Measurements from ENCODE around the gene NDUFS6. TPM values are rescaled to one million over a fixed set of nuclear protein-coding genes. Genes with fewer than 3 reads are reported as not detected.
"Not testable (repeated sequence)": the region's sequence is repeated elsewhere in the genome, so short reads cannot be mapped to it uniquely, and the experiment has no call there.

Gene NDUFS6
- total RNA-seq, 1 experiment from 2014 or later, result 107 TPM

DNA sequence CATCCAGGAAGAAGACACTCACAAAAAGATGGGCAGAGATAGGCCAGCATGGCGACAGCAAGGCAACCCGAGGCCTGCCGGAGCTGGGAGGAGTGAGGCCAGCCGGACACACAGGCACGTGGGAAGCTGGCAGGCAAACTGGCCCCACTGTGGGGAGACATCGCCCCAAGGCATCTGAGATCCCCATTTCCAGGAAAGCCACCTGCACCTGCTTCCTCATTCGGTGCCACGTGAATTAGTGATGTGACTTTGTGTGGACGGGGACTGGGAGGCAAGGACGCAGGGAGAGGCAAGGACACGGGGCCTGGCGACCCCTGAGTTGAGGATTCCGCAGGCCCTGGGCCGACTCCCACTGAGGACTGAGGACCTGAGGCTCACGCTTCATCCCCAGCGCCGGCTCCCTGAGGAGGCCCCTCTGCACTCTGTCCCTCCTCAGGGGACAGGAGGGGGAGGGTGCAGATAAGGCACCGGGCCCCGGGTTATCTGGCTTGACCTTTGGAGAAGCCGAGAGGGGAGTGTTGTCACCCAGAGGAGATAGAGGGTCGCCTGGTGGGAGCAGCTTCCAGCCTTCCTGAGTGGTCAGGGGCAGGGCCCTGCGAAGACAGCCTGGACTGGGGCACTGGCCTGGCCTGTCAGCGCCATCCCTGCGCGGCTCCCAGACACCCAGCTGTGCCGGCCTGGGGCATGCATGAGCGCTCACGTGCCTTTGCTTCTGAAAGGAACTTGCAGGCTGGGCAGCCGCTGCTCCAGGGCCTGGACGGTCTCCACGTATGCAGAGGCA lies 39.7 kb downstream of the NDUFS6 start:
- DNase-seq (ENCODE audit: low spot score), result no peak
- in situ Hi-C loops (cut with HindIII; ENCODE audit: low sequenced_read_pairs), result no loop called here

- DNase-seq (ENCODE audit: low spot score), result no peak
- in situ Hi-C loops (cut with HindIII; ENCODE audit: low sequenced_read_pairs), result no loop called here
Measured at GRCh38 chr5:1842004-1842819, 41.0 kb downstream of the NDUFS6 start.

DNA sequence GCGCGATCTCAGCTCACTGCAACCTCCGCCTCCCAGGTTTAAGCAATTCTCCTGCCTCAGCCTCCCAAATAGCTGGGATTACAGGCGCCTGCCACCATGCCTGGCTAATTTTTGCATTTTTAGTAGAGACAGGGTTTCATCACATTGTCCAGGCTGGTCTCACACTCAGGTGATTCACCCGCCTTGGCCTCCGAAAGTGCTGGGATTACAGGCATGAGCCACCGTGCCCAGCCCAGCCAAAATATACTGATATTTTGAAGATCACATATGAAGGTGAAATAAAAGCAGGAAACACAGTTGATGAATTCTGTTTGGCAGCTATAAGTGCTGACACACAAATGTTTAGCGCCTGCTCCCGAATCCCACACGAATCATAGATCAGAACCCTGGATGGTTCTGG lies 42.6 kb downstream of the NDUFS6 start:
- DNase-seq (ENCODE audit: low spot score); in situ Hi-C loops (cut with HindIII; ENCODE audit: low sequenced_read_pairs): not testable (repeated sequence)

- in situ Hi-C loops (cut with HindIII; ENCODE audit: low sequenced_read_pairs), result no loop called here
- no peak for DNase-seq (ENCODE audit: low spot score)
Measured at GRCh38 chr5:1844708-1845436, 43.7 kb downstream of the NDUFS6 start.

- no peak for DNase-seq (ENCODE audit: low spot score)
- in situ Hi-C loops (cut with HindIII; ENCODE audit: low sequenced_read_pairs), result no loop called here
Measured at GRCh38 chr5:1845696-1846095, 44.5 kb downstream of the NDUFS6 start.

- in situ Hi-C loops (cut with HindIII; ENCODE audit: low sequenced_read_pairs), result no loop called here
- no peak for DNase-seq (ENCODE audit: low spot score)
Measured at GRCh38 chr5:1846583-1846982, 45.4 kb downstream of the NDUFS6 start.

DNA sequence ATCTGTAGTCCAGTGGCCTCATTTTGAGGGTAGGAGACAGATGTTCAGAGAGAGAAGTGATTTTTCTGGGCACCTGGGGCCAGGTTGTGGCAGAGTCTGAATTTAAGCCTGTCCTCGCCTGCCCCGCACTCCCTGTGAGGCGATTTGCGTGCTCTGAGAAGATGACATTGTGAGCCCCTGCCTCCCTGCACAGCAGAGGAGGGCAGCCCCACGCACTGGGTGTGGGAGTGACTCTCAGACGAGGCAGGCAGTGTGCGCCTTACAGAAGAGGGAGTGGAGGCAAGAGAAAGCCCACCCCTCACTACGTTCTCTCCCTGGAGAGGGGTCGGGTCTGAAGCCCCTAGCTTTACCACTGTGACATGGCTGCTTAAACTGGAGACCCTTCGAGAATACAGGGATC lies 45.8 kb downstream of the NDUFS6 start:
- no peak for DNase-seq (ENCODE audit: low spot score)
- in situ Hi-C loops (cut with HindIII; ENCODE audit: low sequenced_read_pairs), result no loop called here

GRCh38 chr5:1847611-1848010 lies 46.4 kb downstream of the NDUFS6 start:
- in situ Hi-C loops (cut with HindIII; ENCODE audit: low sequenced_read_pairs), result no loop called here
- DNase-seq (ENCODE audit: low spot score), result no peak

GRCh38 chr5:1850324-1851154 lies 49.3 kb downstream of the NDUFS6 start:
- in situ Hi-C loops (cut with HindIII; ENCODE audit: low sequenced_read_pairs), result no loop called here
- no peak for DNase-seq (ENCODE audit: low spot score)

- in situ Hi-C loops (cut with HindIII; ENCODE audit: low sequenced_read_pairs), result no loop called here
- DNase-seq (ENCODE audit: low spot score), result no peak
Measured at GRCh38 chr5:1851290-1851934, 50.2 kb downstream of the NDUFS6 start.

DNA sequence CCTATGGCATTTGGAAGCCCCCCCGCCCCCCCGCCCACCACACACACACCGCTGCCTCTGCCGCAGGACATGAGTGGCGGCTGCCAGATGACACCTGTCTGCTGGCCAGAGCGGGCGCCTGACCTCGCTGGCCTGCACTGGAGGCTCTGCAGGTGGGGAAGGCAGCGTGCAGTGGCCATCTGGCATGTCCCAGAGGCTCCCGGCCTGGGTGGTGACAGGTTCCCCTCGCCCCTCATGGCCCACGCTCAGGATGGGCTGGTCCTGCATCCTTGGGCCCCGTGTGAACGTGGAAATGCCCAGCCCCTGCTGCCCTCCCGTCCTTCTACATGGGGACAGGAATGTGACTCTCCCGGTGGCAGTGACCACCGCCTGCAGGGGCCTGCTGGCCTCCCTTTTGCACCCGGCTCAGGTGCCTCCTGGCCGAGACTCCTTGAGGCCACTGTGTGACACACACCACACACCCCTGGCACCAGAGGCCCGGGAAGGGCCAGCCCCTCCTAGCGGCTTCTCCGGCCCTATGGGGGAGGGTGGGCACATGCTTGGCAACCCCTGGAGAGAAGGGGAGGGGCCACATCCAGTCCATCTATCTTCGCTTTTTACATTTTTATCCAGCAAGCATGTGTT lies 51.2 kb downstream of the NDUFS6 start:
- DNase-seq (ENCODE audit: low spot score), result no peak
- in situ Hi-C loops (cut with HindIII; ENCODE audit: low sequenced_read_pairs), result no loop called here

GRCh38 chr5:1853531-1853930 lies 52.3 kb downstream of the NDUFS6 start:
- in situ Hi-C loops (cut with HindIII; ENCODE audit: low sequenced_read_pairs), result no loop called here

GRCh38 chr5:1855075-1855474 lies 53.9 kb downstream of the NDUFS6 start:
- in situ Hi-C loops (cut with HindIII; ENCODE audit: low sequenced_read_pairs), result no loop called here
- DNase-seq (ENCODE audit: low spot score), result no peak

More at GRCh38 chr5:1853531-1853930, 52.3 kb downstream of the NDUFS6 start:
- no peak for DNase-seq (ENCODE audit: low spot score)

DNA sequence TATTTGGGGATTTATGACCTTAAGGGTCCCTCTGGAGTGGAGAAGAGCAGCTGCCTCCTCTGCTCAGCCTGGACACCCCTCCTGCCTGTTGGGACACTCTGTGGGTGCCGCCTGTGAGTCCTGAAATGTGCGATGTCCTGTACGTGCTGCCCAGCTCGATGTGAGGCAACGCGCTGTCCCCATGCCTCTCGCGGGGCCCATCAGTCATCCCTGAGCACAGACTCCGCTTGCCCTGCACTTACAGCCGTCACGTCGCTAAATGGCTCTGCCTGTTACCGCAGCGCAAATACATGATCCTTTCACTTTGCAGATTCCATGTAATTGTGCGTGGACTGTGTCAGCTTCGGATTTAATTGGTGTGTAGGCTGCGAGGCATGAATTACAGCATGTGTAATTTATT lies 54.4 kb downstream of the NDUFS6 start:
- in situ Hi-C loops (cut with HindIII; ENCODE audit: low sequenced_read_pairs), result no loop called here
- no peak for DNase-seq (ENCODE audit: low spot score)

DNA sequence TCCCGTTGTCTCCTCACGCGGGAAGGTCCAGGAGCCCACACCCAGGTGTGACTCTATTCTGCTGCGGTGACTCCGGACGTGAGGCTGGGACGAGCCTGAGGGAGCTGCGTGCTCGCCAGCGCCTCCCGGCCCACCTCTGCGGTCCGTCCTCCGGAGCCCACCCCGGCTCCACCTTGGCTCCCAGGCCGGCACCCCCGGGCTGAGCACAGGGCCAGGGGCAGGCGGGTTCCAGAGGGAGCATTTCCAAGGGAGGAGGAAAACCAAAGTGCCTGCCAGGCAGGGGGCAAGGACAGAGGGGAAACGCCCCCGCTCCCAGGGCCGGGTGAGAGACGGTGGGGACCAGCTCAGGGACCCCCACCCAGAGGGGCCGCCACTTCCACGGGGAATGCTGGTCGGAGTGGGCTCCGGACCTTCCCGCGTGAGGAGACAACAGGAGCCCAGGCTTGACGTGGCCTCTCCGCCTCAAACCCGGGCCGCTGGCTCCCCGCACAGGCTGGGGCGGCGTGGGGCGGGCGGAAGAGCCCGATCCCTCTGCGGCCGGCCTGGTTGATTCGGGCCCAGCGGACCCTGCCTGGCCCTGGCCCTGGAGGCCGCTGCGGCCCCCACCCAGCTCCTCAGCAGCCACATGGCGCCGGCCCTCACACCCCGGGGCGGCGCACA lies 55.5 kb downstream of the NDUFS6 start:
- in situ Hi-C loops (cut with HindIII; ENCODE audit: low sequenced_read_pairs), result no loop called here
- no peak for DNase-seq (ENCODE audit: low spot score)

GRCh38 chr5:1857256-1857600 lies 56.0 kb downstream of the NDUFS6 start:
- no peak for DNase-seq (ENCODE audit: low spot score)
- in situ Hi-C loops (cut with HindIII; ENCODE audit: low sequenced_read_pairs), result no loop called here

GRCh38 chr5:1858436-1858835 lies 57.2 kb downstream of the NDUFS6 start:
- in situ Hi-C loops (cut with HindIII; ENCODE audit: low sequenced_read_pairs), result no loop called here
- no peak for DNase-seq (ENCODE audit: low spot score)

DNA sequence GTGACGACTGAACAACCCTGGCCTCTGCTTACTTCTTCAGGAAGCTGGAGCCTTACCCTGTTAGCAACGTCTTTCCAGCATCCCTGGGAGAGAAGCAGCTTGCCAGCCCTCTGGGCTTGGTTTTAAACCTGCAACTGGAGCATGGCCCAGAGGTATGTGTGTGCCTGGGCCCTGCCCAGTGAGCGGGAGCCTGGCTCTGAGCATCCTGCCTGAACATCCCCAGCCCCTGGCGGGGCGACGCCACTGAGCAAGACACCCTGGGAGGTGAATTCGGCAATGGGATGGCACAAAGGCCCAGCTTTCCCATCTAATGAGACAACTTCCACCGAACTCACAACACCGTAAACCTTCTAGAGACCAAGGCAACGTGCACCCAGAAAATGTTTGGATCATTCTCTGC lies 57.9 kb downstream of the NDUFS6 start:
- in situ Hi-C loops (cut with HindIII; ENCODE audit: low sequenced_read_pairs), result no loop called here
- DNase-seq (ENCODE audit: low spot score), result no peak
